HepG2 (cell line): ENCODE measurements around the gene GHR. TPM values are rescaled to one million over a fixed set of nuclear protein-coding genes. Genes with fewer than 3 reads are reported as not detected.

Experiments used
- ATAC-seq: fragments of 200-7000 bp; cut with Tn5 transposase; 3 replicates; pipeline ENCODE4 v1.9.1; 2020; ENCODE audit warnings: mild to moderate bottlenecking, moderate library complexity
- BruUV-seq: library from RNA; stranded (reverse); fragments of 400-500 nt; replicated peaks from 2 replicates; lab custom pipeline; 2021; lab: Mats Ljungman, UMichigan
- CTCF ChIA-PET: fragments of 300-600 bp; formaldehyde crosslinking; extraction: SDS; loops from one replicate; lab custom pipeline; 2021; ENCODE audit warnings: low total read pairs, inconsistent platforms, low intra/inter-chr PET ratio; lab: Yijun Ruan, JAX
- POLR2A ChIA-PET: fragments of 350-600 bp; sonication (Branson Sonifier 250); formaldehyde crosslinking; loops from one replicate; lab custom pipeline; 2020; ENCODE audit warnings: antibody characterized with exemption, inconsistent platforms; lab: Yijun Ruan, JAX
- DNase-seq: peaks from one replicate; pipeline ENCODE4 v3.0.0-alpha.2; 2015; ENCODE audit warnings: low spot score
- FAIRE-seq: peaks from 3 replicates; lab custom pipeline; 2011; peaks lifted over from hg19 to GRCh38; lab: Jason Lieb, UNC
- H2AFZ ChIP-seq: one replicate; pipeline ENCODE4 v1.6.1; 2011; ENCODE audit warnings: low read length, inconsistent platforms
- H3K27ac ChIP-seq: fragments of 300-600 bp; 3 replicates; pipeline ENCODE4 v1.8.0; 2011; ENCODE audit warnings: mixed run types, mild to moderate bottlenecking, mixed read lengths, low read length, inconsistent platforms; ENCODE audit not compliant: insufficient read depth; ENCODE audit errors: extremely low read length
- H3K27me3 ChIP-seq, 2 experiments: fragments of 200-600 bp in 1 of 2; 2 replicates in 1 of 2; 3 replicates in 1 of 2; pipeline versions ENCODE4 v1.6.0 to v1.8.0; 2011; ENCODE audit warnings: low read length in 2 of 2, mild to moderate bottlenecking in 2 of 2, moderate library complexity in 2 of 2, inconsistent platforms in 1 of 2; ENCODE audit not compliant: insufficient read depth in 2 of 2, control insufficient read depth in 1 of 2
- H3K36me3 ChIP-seq, 2 experiments: fragments of 200-600 bp in 1 of 2; replicated peaks in 1 of 2; 2 replicates in 1 of 2; 3 replicates in 1 of 2; pipeline versions ENCODE4 v1.5.1 to v1.8.0; 2011; ENCODE audit warnings: low read length in 2 of 2, inconsistent platforms in 1 of 2; ENCODE audit not compliant: insufficient read depth in 2 of 2, control insufficient read depth in 1 of 2
- H3K4me1 ChIP-seq: 2 replicates; pipeline ENCODE4 v1.5.1; 2012; ENCODE audit warnings: low read length, inconsistent platforms; ENCODE audit not compliant: insufficient read depth
- H3K4me2 ChIP-seq: 2 replicates; pipeline ENCODE4 v1.6.0; 2011; ENCODE audit warnings: low read depth, low read length, inconsistent platforms
- H3K4me3 ChIP-seq, 3 experiments: fragments of 200-600 bp in 1 of 3; sonication (generic), shearing (Covaris generic) in 1 of 3; replicated peaks in 1 of 3; 2 replicates each; pipeline ENCODE4 v1.5.1; 2011 to 2016; ENCODE audit warnings: low read length in 3 of 3, inconsistent platforms in 2 of 3, low read depth in 2 of 3, mild to moderate bottlenecking in 2 of 3, control low read depth in 1 of 3, mixed read lengths in 1 of 3; ENCODE audit not compliant: insufficient read depth in 1 of 3
- H3K79me2 ChIP-seq: one replicate; pipeline ENCODE4 v1.6.1; 2011; ENCODE audit warnings: low read length, inconsistent platforms; ENCODE audit not compliant: insufficient read depth
- H3K9ac ChIP-seq: 2 replicates; pipeline ENCODE4 v1.6.0; 2011; ENCODE audit warnings: mild to moderate bottlenecking, low read depth, low read length, inconsistent platforms; ENCODE audit not compliant: insufficient read depth
- H3K9me3 ChIP-seq: 2 replicates; pipeline ENCODE4 v1.5.1; 2012; ENCODE audit warnings: mild to moderate bottlenecking, low read length
- H4K20me1 ChIP-seq: 2 replicates; pipeline ENCODE4 v1.6.0; 2011; ENCODE audit warnings: inconsistent platforms, mild to moderate bottlenecking, low read length, moderate library complexity; ENCODE audit not compliant: insufficient read depth
- ARHGAP35 ChIP-seq: sonication (generic); formaldehyde crosslinking; IDR thresholded peaks from 2 replicates; pipeline ENCODE4 v1.9.0; 2022; ENCODE audit warnings: mild to moderate bottlenecking, inconsistent platforms, moderate library complexity, missing genetic modification reagents, borderline replicate concordance
- EED ChIP-seq: sonication (generic); formaldehyde crosslinking; IDR thresholded peaks from 2 replicates; pipeline ENCODE4 v1.5.0; 2020; ENCODE audit warnings: mild to moderate bottlenecking, missing genetic modification reagents
- HIVEP1 ChIP-seq: sonication (generic); formaldehyde crosslinking; IDR thresholded peaks from 2 replicates; pipeline ENCODE4 v1.4.0; 2020; ENCODE audit warnings: mild to moderate bottlenecking, missing genetic modification reagents
- NR2F6 ChIP-seq, 2 experiments: IDR thresholded peaks; 2 replicates each; pipeline ENCODE4 v1.6.1; 2016; ENCODE audit warnings: antibody characterized with exemption in 1 of 2, mild to moderate bottlenecking in 1 of 2
- SETDB1 ChIP-seq: sonication (generic); formaldehyde crosslinking; IDR thresholded peaks from 2 replicates; pipeline ENCODE4 v1.5.1; 2020; ENCODE audit warnings: missing genetic modification reagents, mild to moderate bottlenecking, borderline replicate concordance
- YY1 ChIP-seq: IDR thresholded peaks from 2 replicates; pipeline ENCODE4 v1.6.1; 2011; ENCODE audit warnings: low read length, low read depth, moderate library complexity, mild to moderate bottlenecking; ENCODE audit not compliant: insufficient read depth, insufficient replicate concordance
- ZNF180 ChIP-seq: sonication (generic); formaldehyde crosslinking; IDR thresholded peaks from 2 replicates; pipeline ENCODE4 v1.4.0; 2020; ENCODE audit warnings: low read depth, missing genetic modification reagents, borderline replicate concordance
- ZNF230 ChIP-seq: sonication (generic); formaldehyde crosslinking; IDR thresholded peaks from 2 replicates; pipeline ENCODE4 v1.4.0; 2020; ENCODE audit warnings: mild to moderate bottlenecking, missing genetic modification reagents
- ZNF550 ChIP-seq: sonication (generic); formaldehyde crosslinking; IDR thresholded peaks from 2 replicates; pipeline ENCODE4 v1.4.0; 2020; ENCODE audit warnings: mild to moderate bottlenecking, missing genetic modification reagents, borderline replicate concordance
- ZNF724P ChIP-seq: sonication (generic); formaldehyde crosslinking; IDR thresholded peaks from 2 replicates; pipeline ENCODE4 v1.8.0; 2022; ENCODE audit warnings: missing genetic modification reagents, borderline replicate concordance
- ZSCAN30 ChIP-seq: sonication (generic); formaldehyde crosslinking; IDR thresholded peaks from 2 replicates; pipeline ENCODE4 v1.5.0; 2020; ENCODE audit warnings: mild to moderate bottlenecking, missing genetic modification reagents
- WGBS: methylation state at CpG from one replicate; pipeline ENCODE4 v1.1.6; 2017; ENCODE audit warnings: low lambda C conversion rate; 5-methylcytosine and 5-hydroxymethylcytosine counted together
- in situ Hi-C: cut with HindIII; loops from 2 replicates; pipeline ENCODE4 v1.10.0; 2017; ENCODE audit warnings: low pct_unique_long_range_greater_than_20kb; ENCODE audit not compliant: extremely low pct_ligation_motif_present
- intact Hi-C: fragments of 100-400 bp; cut with micrococcal nuclease; formaldehyde crosslinking; loops from one replicate; pipeline ENCODE4 v1.10.0; 2022; ENCODE audit not compliant: unreplicated experiment
- polyA plus RNA-seq, 8 experiments: library from polyadenylated mRNA; depleted of rRNA in 3 of 8; stranded (reverse) in 7 of 8; unstranded in 1 of 8; fragments of >200 nt; fragmentation: Illumina TruSeq in 4 of 8; extraction: Trizol in 4 of 8; gene quantifications; 2 replicates each; pipeline versions ENCODE4 v1.2.1 to v1.2.3, GENCODE V29; 2011 to 2016; ENCODE audit warnings: low read depth in 4 of 8, missing spikeins in 1 of 8, mixed read lengths in 1 of 8; ENCODE audit not compliant: insufficient read depth in 1 of 8
- total RNA-seq, 5 experiments: library from RNA; depleted of rRNA; stranded (reverse); fragments of >200 nt; fragmentation: Illumina TruSeq; extraction: Trizol; gene quantifications; 2 replicates each; pipeline ENCODE4 v1.2.3, GENCODE V29; 2016; ENCODE audit warnings: low read depth in 1 of 5
- TF ChIP-seq, protein P1 (sequence below), 2 experiments: sonication (generic) in 1 of 2; formaldehyde crosslinking in 1 of 2; IDR thresholded peaks; 2 replicates each; pipeline versions ENCODE4 v1.6.1 to v1.9.0; 2014 to 2022; ENCODE audit warnings: antibody characterized with exemption in 1 of 2, borderline replicate concordance in 1 of 2, inconsistent platforms in 1 of 2, low read depth in 1 of 2, missing genetic modification reagents in 1 of 2
- TF ChIP-seq, protein P2 (sequence below): sonication (generic); formaldehyde crosslinking; IDR thresholded peaks from 2 replicates; pipeline ENCODE4 v1.4.0; 2020; ENCODE audit warnings: missing genetic modification reagents, mild to moderate bottlenecking, borderline replicate concordance
- TF ChIP-seq, protein P3 (sequence below): sonication (generic); formaldehyde crosslinking; IDR thresholded peaks from 2 replicates; pipeline ENCODE4 v1.5.0; 2020; ENCODE audit warnings: missing genetic modification reagents

Gene GHR
- total and polyA plus RNA-seq, 2 of the 13 experiments (the other 11 are each of a cell fraction or from before 2014, with no cell fraction given): 0.07 TPM; not detected in 1

DNA sequence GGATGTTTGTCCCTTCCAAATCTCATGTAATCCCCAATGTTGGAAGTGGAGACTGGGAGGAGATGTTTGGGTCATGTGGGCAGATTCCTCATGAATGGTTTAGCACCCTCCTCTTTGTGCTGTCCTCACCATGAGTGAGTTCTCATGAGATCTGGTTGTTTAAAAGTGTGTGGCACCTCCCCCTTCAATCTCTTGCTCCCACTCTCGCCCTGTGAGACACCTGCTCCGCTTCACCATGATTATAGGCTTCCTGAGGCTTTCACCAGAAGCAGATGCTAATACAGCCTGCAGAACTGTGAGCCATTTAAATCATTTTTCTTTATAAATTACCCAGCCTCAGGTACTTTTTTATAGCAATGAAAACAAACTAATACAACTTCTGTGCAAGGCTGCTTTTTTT, 206.0 kb downstream of the GHR start (continued):
- TF ChIP-seq, protein P1, sequence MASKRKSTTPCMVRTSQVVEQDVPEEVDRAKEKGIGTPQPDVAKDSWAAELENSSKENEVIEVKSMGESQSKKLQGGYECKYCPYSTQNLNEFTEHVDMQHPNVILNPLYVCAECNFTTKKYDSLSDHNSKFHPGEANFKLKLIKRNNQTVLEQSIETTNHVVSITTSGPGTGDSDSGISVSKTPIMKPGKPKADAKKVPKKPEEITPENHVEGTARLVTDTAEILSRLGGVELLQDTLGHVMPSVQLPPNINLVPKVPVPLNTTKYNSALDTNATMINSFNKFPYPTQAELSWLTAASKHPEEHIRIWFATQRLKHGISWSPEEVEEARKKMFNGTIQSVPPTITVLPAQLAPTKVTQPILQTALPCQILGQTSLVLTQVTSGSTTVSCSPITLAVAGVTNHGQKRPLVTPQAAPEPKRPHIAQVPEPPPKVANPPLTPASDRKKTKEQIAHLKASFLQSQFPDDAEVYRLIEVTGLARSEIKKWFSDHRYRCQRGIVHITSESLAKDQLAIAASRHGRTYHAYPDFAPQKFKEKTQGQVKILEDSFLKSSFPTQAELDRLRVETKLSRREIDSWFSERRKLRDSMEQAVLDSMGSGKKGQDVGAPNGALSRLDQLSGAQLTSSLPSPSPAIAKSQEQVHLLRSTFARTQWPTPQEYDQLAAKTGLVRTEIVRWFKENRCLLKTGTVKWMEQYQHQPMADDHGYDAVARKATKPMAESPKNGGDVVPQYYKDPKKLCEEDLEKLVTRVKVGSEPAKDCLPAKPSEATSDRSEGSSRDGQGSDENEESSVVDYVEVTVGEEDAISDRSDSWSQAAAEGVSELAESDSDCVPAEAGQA (IDR thresholded peaks at IDR 0.05; ENCODE audit: low read depth): no peak
- TF ChIP-seq, protein P1 (CRISPR knock-in tag; IDR thresholded peaks at IDR 0.05; ENCODE audit: borderline replicate concordance): no peak

DNA sequence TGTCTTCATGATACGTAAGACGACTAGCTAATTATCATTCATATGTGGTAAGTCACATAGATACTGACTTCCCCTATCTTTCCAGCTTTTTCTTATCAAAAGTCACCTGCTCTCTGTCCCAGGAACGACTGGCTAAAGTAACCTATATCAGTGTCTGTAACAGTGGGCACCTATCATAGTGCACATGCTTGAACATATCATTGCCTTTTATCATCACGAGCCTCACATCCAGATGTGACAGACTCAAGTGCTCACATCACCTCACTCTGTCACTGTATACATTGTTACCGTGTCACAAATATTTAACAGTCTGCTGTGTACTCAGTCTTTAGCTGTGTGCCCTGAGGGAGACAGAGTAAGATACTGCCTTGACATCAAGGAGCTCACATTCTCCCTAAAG, 208.0 kb downstream of the GHR start:
- ChIA-PET POLR2A (no interaction called here), CTCF (no interaction called here)
- Histone ChIP-seq H3K36me3 (no peaks in the 10 kb centered on the region), H3K4me3 (no peak overlapping the region), H3K4me1 (no peaks in the 10 kb centered on the region), H2AFZ (no peak overlapping the region), H3K9me3 (no peaks in the 10 kb centered on the region), H3K4me2 (no peak overlapping the region), H4K20me1 (no peaks in the 10 kb centered on the region), H3K27ac (no peak overlapping the region), H3K27me3 (no peaks in the 10 kb centered on the region; a peak in 1 of 5 replicates), H3K9ac (no peak overlapping the region), H3K79me2 (no peaks in the 10 kb centered on the region)
- BruUV-seq: no TSS peak
- ATAC-seq (no peak), FAIRE-seq (no peak), DNase-seq (no peak)
- in situ Hi-C loops (no loop called here), intact Hi-C loops (no loop called here)
- 21% methylated on average over 5 of the region's 5 CpGs for WGBS
- TF ChIP-seq YY1 (no peak), SETDB1 (CRISPR knock-in tag) (no peak), ZSCAN30 (CRISPR knock-in tag) (no peak), ZNF180 (no peak), NR2F6 (IDR thresholded peaks at IDR 0.05) (no peak), NR2F6 (CRISPR knock-in tag; IDR thresholded peaks at IDR 0.05) (no peak), ZNF550 (CRISPR knock-in tag) (no peak), HIVEP1 (no peak), ZNF230 (CRISPR knock-in tag) (no peak), ZNF724P (CRISPR knock-in tag) (no peak), EED (no peak), ARHGAP35 (no peak)
- TF ChIP-seq, protein P2, sequence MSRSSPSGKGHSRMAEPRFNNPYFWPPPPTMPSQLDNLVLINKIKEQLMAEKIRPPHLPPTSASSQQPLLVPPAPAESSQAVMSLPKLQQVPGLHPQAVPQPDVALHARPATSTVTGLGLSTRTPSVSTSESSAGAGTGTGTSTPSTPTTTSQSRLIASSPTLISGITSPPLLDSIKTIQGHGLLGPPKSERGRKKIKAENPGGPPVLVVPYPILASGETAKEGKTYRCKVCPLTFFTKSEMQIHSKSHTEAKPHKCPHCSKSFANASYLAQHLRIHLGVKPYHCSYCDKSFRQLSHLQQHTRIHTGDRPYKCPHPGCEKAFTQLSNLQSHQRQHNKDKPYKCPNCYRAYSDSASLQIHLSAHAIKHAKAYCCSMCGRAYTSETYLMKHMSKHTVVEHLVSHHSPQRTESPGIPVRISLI (CRISPR knock-in tag): no peak
- TF ChIP-seq, protein P3, sequence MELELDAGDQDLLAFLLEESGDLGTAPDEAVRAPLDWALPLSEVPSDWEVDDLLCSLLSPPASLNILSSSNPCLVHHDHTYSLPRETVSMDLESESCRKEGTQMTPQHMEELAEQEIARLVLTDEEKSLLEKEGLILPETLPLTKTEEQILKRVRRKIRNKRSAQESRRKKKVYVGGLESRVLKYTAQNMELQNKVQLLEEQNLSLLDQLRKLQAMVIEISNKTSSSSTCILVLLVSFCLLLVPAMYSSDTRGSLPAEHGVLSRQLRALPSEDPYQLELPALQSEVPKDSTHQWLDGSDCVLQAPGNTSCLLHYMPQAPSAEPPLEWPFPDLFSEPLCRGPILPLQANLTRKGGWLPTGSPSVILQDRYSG (CRISPR knock-in tag): no peak
